Neural progenitor cell (in vitro differentiated cells): ENCODE data around the gene BIK. TPM values are rescaled to one million over a fixed set of nuclear protein-coding genes. Genes with fewer than 3 reads are reported as not detected.

Source experiments
- DNase-seq: peaks from one replicate; pipeline ENCODE4 v3.0.0-alpha.2; 2016; ENCODE audit warnings: low spot score
- H2AFZ ChIP-seq: fragments of 200-600 bp; sonication (generic); replicated peaks from 2 replicates; pipeline ENCODE4 v1.6.1; 2016; ENCODE audit warnings: antibody characterized with exemption
- H3F3A ChIP-seq: fragments of 200-600 bp; sonication (generic); 2 replicates; pipeline ENCODE4 v1.6.1; 2016; ENCODE audit warnings: antibody characterized with exemption, low read depth
- H3K27ac ChIP-seq: fragments of 200-600 bp; sonication (generic); 2 replicates; pipeline ENCODE4 v1.5.1; 2016; ENCODE audit warnings: mild to moderate bottlenecking
- H3K27me3 ChIP-seq: fragments of 200-600 bp; sonication (generic); 2 replicates; pipeline ENCODE4 v1.6.1; 2016; ENCODE audit warnings: mild to moderate bottlenecking, moderate library complexity
- H3K36me3 ChIP-seq: fragments of 200-600 bp; sonication (generic); 2 replicates; pipeline ENCODE4 v1.5.1; 2016
- H3K4me1 ChIP-seq: fragments of 200-600 bp; sonication (generic); 2 replicates; pipeline ENCODE4 v1.6.1; 2016; ENCODE audit warnings: mixed run types
- H3K4me2 ChIP-seq: fragments of 200-600 bp; sonication (generic); 2 replicates; pipeline ENCODE4 v1.6.1; 2016
- H3K4me3 ChIP-seq: fragments of 200-600 bp; sonication (generic); 2 replicates; pipeline ENCODE4 v1.5.1; 2016
- H3K79me2 ChIP-seq: fragments of 200-600 bp; sonication (generic); 2 replicates; pipeline ENCODE4 v1.6.1; 2016; ENCODE audit warnings: low read depth
- H3K9ac ChIP-seq: fragments of 200-600 bp; sonication (generic); 2 replicates; pipeline ENCODE4 v1.6.1; 2016
- H3K9me3 ChIP-seq: fragments of 200-600 bp; sonication (generic); 2 replicates; pipeline ENCODE4 v1.5.1; 2016; ENCODE audit warnings: low read depth
- H4K20me1 ChIP-seq: fragments of 200-600 bp; sonication (generic); 2 replicates; pipeline ENCODE4 v1.6.1; 2016; ENCODE audit warnings: low read depth
- H3K27ac Mint-ChIP-seq: 3 replicates; pipeline ENCODE4 v1.8.0; 2021; ENCODE audit warnings: mixed read lengths
- H3K27me3 Mint-ChIP-seq: 2 replicates; pipeline ENCODE4 v1.8.0; 2022; ENCODE audit warnings: low read depth, mild to moderate bottlenecking, inconsistent platforms, moderate library complexity, mixed read lengths; ENCODE audit not compliant: insufficient read depth
- H3K36me3 Mint-ChIP-seq: 3 replicates; pipeline ENCODE4 v1.8.0; 2021; ENCODE audit warnings: mixed read lengths
- H3K4me1 Mint-ChIP-seq: 3 replicates; pipeline ENCODE4 v1.8.0; 2021; ENCODE audit warnings: mixed read lengths
- H3K4me3 Mint-ChIP-seq: 3 replicates; pipeline ENCODE4 v1.8.0; 2021; ENCODE audit warnings: mild to moderate bottlenecking, moderate library complexity, mixed read lengths
- H3K9me3 Mint-ChIP-seq: 3 replicates; pipeline ENCODE4 v1.8.0; 2020; ENCODE audit warnings: mixed read lengths
- EZH2 ChIP-seq: fragments of 200-600 bp; sonication (generic); IDR thresholded peaks from 2 replicates; pipeline ENCODE4 v1.6.1; 2017; ENCODE audit warnings: antibody characterized with exemption, mild to moderate bottlenecking, moderate library complexity
- EZH2phosphoT487 ChIP-seq: fragments of 200-600 bp; sonication (generic); IDR thresholded peaks from 2 replicates; pipeline ENCODE4 v1.6.1; 2017; ENCODE audit warnings: antibody characterized with exemption
- total RNA-seq: library from RNA; depleted of rRNA; stranded (reverse); fragments of >200 nt; gene quantifications from 2 replicates; pipeline ENCODE4 v1.2.3, GENCODE V29; 2015; ENCODE audit warnings: low replicate concordance
- TF ChIP-seq, protein P1 (sequence below): fragments of 200-600 bp; sonication (generic); IDR thresholded peaks from 2 replicates; pipeline ENCODE4 v1.5.1; 2017; ENCODE audit warnings: antibody characterized with exemption, mild to moderate bottlenecking

Gene BIK
- total RNA-seq, 1 donor from 2014 or later = 2.2 TPM

DNA sequence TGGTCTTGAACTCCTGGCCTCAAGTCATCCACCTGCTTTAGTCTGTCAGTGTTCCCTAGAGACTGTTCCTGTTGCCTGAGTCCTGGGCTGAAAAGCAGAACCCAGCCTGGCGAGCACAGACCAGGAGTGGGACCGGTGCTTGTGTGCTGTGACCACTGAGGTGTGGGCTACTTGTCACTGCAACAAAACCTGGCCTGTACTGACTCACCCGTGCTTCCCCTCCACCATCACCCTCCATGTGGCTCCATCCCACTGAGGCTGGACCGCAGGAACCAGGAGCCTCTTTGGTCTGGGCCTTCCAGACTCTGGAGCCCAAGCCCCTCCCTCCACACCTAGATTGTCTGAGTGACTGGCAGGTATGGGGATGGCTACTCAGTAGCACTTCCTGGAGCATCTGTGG is 24.0 kb downstream of the BIK start:
- Histone ChIP-seq H3K4me2 (no peak overlapping the region), H3K9ac (no peak overlapping the region)
- no peak for DNase-seq

DNA sequence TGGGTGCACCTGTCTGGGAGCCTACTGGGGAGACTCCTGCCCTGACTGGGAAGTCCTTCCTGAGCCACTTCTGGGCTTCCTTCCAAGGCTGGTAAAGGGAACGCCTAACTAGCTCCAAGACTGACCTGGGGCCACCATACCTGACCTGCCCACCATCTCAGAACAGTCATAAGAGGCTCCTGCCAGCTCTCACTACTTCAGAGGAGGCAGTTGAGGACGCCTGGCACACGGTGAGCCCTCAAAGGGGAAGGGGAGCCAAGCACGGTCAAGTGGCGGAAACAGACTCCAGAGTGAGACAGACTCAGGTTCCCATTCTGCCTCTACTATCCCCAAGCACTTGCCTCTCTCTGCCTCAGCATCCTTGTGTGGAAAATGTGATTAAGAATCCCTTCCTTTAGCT is 25.0 kb downstream of the BIK start:
- H3K9ac ChIP-seq = no peak overlapping the region
- H3K36me3 ChIP-seq = no peaks in the 10 kb centered on the region
- DNase-seq = no peak
- H3K4me1 Mint-ChIP-seq = no peaks in the 10 kb centered on the region
- no peaks in the 10 kb centered on the region for H3K9me3 ChIP-seq
- no peaks in the 10 kb centered on the region for H4K20me1 ChIP-seq
- no peak overlapping the region for H3K4me2 ChIP-seq
- H3K79me2 ChIP-seq = no peaks in the 10 kb centered on the region
- H3K27me3 ChIP-seq = no peaks in the 10 kb centered on the region
- TF ChIP-seq, protein P1, sequence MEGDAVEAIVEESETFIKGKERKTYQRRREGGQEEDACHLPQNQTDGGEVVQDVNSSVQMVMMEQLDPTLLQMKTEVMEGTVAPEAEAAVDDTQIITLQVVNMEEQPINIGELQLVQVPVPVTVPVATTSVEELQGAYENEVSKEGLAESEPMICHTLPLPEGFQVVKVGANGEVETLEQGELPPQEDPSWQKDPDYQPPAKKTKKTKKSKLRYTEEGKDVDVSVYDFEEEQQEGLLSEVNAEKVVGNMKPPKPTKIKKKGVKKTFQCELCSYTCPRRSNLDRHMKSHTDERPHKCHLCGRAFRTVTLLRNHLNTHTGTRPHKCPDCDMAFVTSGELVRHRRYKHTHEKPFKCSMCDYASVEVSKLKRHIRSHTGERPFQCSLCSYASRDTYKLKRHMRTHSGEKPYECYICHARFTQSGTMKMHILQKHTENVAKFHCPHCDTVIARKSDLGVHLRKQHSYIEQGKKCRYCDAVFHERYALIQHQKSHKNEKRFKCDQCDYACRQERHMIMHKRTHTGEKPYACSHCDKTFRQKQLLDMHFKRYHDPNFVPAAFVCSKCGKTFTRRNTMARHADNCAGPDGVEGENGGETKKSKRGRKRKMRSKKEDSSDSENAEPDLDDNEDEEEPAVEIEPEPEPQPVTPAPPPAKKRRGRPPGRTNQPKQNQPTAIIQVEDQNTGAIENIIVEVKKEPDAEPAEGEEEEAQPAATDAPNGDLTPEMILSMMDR = no peak
- no peak for TF ChIP-seq EZH2phosphoT487
- no peaks in the 10 kb centered on the region for H3F3A ChIP-seq
- peaks cover 23% of the 10 kb centered on the region for H3K36me3 Mint-ChIP-seq
- no peak overlapping the region for H3K4me3 Mint-ChIP-seq
- no peak overlapping the region for H3K27ac Mint-ChIP-seq
- H3K4me1 ChIP-seq = no peaks in the 10 kb centered on the region
- no peaks in the 10 kb centered on the region for H3K27me3 Mint-ChIP-seq
- no peak overlapping the region for H3K4me3 ChIP-seq
- no peak overlapping the region for H3K27ac ChIP-seq
- H2AFZ ChIP-seq = no peak overlapping the region
- no peaks in the 10 kb centered on the region for H3K9me3 Mint-ChIP-seq

More for the DNA sequence above, 24.0 kb downstream of the BIK start:
- Histone ChIP-seq H3F3A (no peaks in the 10 kb centered on the region), H4K20me1 (peaks cover 3% of the 10 kb centered on the region), H3K79me2 (no peaks in the 10 kb centered on the region), H2AFZ (no peak overlapping the region), H3K27me3 (no peaks in the 10 kb centered on the region), H3K4me3 (no peak overlapping the region), H3K27ac (no peak overlapping the region), H3K9me3 (no peaks in the 10 kb centered on the region), H3K4me1 (peaks cover 3% of the 10 kb centered on the region), H3K36me3 (no peaks in the 10 kb centered on the region)
- Mint-ChIP-seq H3K27me3 (no peaks in the 10 kb centered on the region), H3K36me3 (peaks cover 18% of the 10 kb centered on the region), H3K4me1 (no peaks in the 10 kb centered on the region), H3K9me3 (no peaks in the 10 kb centered on the region), H3K4me3 (no peak overlapping the region), H3K27ac (no peak overlapping the region)
- TF ChIP-seq, protein P1 = no peak
- TF ChIP-seq EZH2phosphoT487 (no peak), EZH2 (no peak)

DNA sequence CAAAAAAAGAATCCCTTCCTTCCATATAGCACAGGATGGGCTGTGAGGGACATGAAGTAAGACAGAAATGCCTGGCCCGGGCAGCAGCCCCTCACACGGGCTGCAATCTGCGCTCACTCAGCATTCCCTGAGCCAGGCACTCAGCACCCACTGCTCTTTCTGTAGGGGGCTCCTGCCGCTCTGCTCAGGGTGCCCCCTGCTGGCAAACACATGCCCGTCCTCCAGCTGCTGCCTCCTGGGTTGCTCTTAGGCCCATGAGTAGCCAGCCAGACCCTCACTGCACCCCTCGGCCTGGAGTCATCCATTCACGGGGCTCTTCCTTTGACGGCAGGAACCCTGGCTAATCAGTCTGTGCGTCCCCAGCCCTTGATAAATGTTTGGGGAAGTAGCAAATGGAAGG is 25.7 kb downstream of the BIK start:
- Histone ChIP-seq H3K4me3 (no peak overlapping the region), H3F3A (no peaks in the 10 kb centered on the region), H4K20me1 (no peaks in the 10 kb centered on the region), H3K9me3 (no peaks in the 10 kb centered on the region), H3K4me2 (no peak overlapping the region), H3K4me1 (no peaks in the 10 kb centered on the region), H3K9ac (no peak overlapping the region), H3K79me2 (peaks cover 5% of the 10 kb centered on the region), H2AFZ (no peak overlapping the region), H3K27ac (no peak overlapping the region), H3K27me3 (no peaks in the 10 kb centered on the region), H3K36me3 (no peaks in the 10 kb centered on the region)
- peaks cover 23% of the 10 kb centered on the region for H3K36me3 Mint-ChIP-seq
- no peaks in the 10 kb centered on the region for H3K27me3 Mint-ChIP-seq
- TF ChIP-seq EZH2phosphoT487 (no peak), EZH2 (no peak)
- TF ChIP-seq, protein P1 = peak; percentile 64
- peaks cover 4% of the 10 kb centered on the region for H3K4me1 Mint-ChIP-seq
- H3K9me3 Mint-ChIP-seq = no peaks in the 10 kb centered on the region
- DNase-seq = peak; percentile 60
- H3K27ac Mint-ChIP-seq = no peak overlapping the region
- no peak overlapping the region for H3K4me3 Mint-ChIP-seq

DNA sequence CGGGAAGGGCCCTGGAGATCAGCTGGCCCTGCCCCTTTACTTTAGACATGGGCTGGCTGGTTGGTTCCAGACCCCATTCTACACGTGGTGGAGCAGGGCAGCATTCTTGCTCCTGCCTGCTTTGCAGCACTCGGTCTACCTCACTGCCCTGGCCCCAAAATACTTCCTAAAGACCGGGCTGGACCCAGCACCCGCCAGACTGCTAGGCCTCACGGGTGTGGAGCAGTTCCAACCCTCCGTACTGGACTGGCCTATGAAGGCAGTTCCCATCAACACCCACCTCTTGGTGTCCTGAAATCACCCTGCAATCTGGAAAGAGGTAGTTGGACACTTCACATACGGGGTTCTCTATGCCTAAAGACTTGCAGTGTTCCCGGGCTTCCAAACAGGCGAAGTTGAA is 26.3 kb downstream of the BIK start:
- DNase-seq = no peak
- H3K9ac ChIP-seq = no peak overlapping the region
- Mint-ChIP-seq H3K27me3 (peaks cover 3% of the 10 kb centered on the region), H3K9me3 (no peaks in the 10 kb centered on the region), H3K4me3 (no peak overlapping the region), H3K4me1 (peaks cover 8% of the 10 kb centered on the region), H3K36me3 (peaks cover 23% of the 10 kb centered on the region), H3K27ac (no peak overlapping the region)
- H2AFZ ChIP-seq = no peak overlapping the region
- no peaks in the 10 kb centered on the region for H3K27me3 ChIP-seq
- TF ChIP-seq EZH2 (no peak), EZH2phosphoT487 (no peak)
- TF ChIP-seq, protein P1 = no peak
- no peak overlapping the region for H3K4me3 ChIP-seq
- H3K79me2 ChIP-seq = peaks cover 11% of the 10 kb centered on the region
- H4K20me1 ChIP-seq = peaks cover 3% of the 10 kb centered on the region
- H3K27ac ChIP-seq = no peak overlapping the region
- no peak overlapping the region for H3K4me2 ChIP-seq
- H3K9me3 ChIP-seq = no peaks in the 10 kb centered on the region
- no peaks in the 10 kb centered on the region for H3K36me3 ChIP-seq
- H3K4me1 ChIP-seq = no peaks in the 10 kb centered on the region
- H3F3A ChIP-seq = no peaks in the 10 kb centered on the region
